ENCODE results near the gene IL20.

DNA sequence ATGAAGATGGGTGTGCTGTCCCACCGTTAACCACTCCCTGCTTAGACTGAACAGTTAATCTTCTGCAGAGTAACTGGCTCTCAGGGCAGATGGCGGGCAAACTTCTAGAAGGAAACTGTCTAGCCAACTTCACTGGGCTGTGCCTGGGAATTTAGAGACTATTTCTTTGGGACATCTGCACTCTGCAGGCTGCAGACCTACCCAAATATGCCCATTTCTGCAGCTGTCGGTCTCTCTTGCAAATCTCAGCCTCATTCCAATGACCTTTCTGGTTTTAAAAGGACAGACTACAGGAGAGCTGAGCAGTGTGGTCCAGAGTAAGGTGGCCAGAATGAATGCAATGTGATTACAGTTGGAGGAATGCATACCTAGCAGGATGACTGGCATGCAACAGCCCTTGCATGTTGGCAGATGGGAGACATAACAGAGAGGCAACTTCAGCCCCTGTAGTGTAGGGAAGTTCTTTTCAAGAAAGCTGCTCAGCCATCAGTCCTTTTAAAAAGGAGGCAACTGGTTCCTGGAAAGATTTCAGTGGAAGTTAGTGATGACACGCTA lies 26.3 kb upstream of the IL20 start:
- TF ChIP-seq POLR2A (IDR thresholded peaks at IDR 0.05; ENCODE audit: low read depth, low read length), result no peak
- TF ChIP-seq TAF1 (IDR thresholded peaks at IDR 0.05; ENCODE audit: borderline replicate concordance, low read depth, low read length), result no peak
